GM12878 (cell line): ENCODE measurements around the gene KHDRBS1. TPM values are rescaled to one million over a fixed set of nuclear protein-coding genes. Genes with fewer than 3 reads are reported as not detected.

ENCODE experiments used
- ATAC-seq: fragments of 200-7000 bp; cut with Tn5 transposase; 3 replicates; pipeline ENCODE4 v1.9.1; 2020; ENCODE audit warnings: mild to moderate bottlenecking, moderate library complexity
- BruUV-seq: library from RNA; stranded (reverse); fragments of 400-500 nt; replicated peaks from 2 replicates; lab custom pipeline; 2021; lab: Mats Ljungman, UMichigan
- CTCF ChIA-PET: fragments of 300-600 bp; sonication (Branson Sonifier 250); formaldehyde crosslinking; extraction: SDS; loops from one replicate; lab custom pipeline; 2021; ENCODE audit warnings: inconsistent platforms; lab: Yijun Ruan, JAX
- POLR2A ChIA-PET: fragments of 350-600 bp; formaldehyde crosslinking; extraction: SDS; loops from one replicate; lab custom pipeline; 2021; ENCODE audit warnings: inconsistent platforms; lab: Charles Lee
- RAD21 ChIA-PET: fragments of 300-600 bp; sonication (Branson Sonifier 250); formaldehyde crosslinking; loops from one replicate; lab custom pipeline; 2023; ENCODE audit warnings: antibody characterized with exemption; ENCODE audit not compliant: unreplicated experiment; lab: Charles Lee
- SMC1A ChIA-PET: fragments of 300-600 bp; sonication (Branson Sonifier 250); formaldehyde crosslinking; loops from one replicate; lab custom pipeline; 2023; ENCODE audit not compliant: unreplicated experiment, uncharacterized antibody; lab: Charles Lee
- DNase-seq: peaks from one replicate; pipeline ENCODE4 v3.0.0-alpha.2; 2011; ENCODE audit warnings: low read depth, low spot score
- FAIRE-seq: peaks from 3 replicates; lab custom pipeline; 2011; peaks lifted over from hg19 to GRCh38; lab: Jason Lieb, UNC
- H2AFZ ChIP-seq: 2 replicates; pipeline ENCODE4 v1.6.0; 2011; ENCODE audit warnings: low read depth, low read length, control low read depth; ENCODE audit not compliant: control insufficient read depth
- H3K27ac ChIP-seq: 2 replicates; pipeline ENCODE4 v1.5.1; 2011; ENCODE audit warnings: control low read depth; ENCODE audit not compliant: control insufficient read depth, insufficient read depth
- H3K27me3 ChIP-seq, 2 experiments: replicated peaks in 1 of 2; 2 replicates each; pipeline versions ENCODE4 v1.6.0 to v1.6.1; 2011; ENCODE audit warnings: low read length in 1 of 2; ENCODE audit not compliant: control insufficient read depth in 2 of 2, insufficient read depth in 2 of 2
- H3K36me3 ChIP-seq, 2 experiments: 2 replicates each; pipeline ENCODE4 v1.5.1; 2011; ENCODE audit warnings: low read length in 1 of 2; ENCODE audit not compliant: control insufficient read depth in 2 of 2, insufficient read depth in 2 of 2
- H3K4me1 ChIP-seq: 2 replicates; pipeline ENCODE4 v1.6.1; 2011; ENCODE audit warnings: mild to moderate bottlenecking, low read length, moderate library complexity, mixed read lengths; ENCODE audit not compliant: control insufficient read depth, insufficient read depth
- H3K4me2 ChIP-seq: 2 replicates; pipeline ENCODE4 v1.6.0; 2011; ENCODE audit warnings: control low read depth; ENCODE audit not compliant: control insufficient read depth, insufficient read depth
- H3K4me3 ChIP-seq: fragments of 200-600 bp; sonication (generic); 2 replicates; pipeline ENCODE4 v1.5.1; 2016
- H3K79me2 ChIP-seq: 2 replicates; pipeline ENCODE4 v1.6.0; 2011; ENCODE audit warnings: low read length; ENCODE audit not compliant: control insufficient read depth, insufficient read depth
- H3K9ac ChIP-seq: 2 replicates; pipeline ENCODE4 v1.8.0; 2011; ENCODE audit warnings: low read length, control low read depth, mixed read lengths; ENCODE audit not compliant: control insufficient read depth, insufficient read depth
- H3K9me3 ChIP-seq: replicated peaks from 3 replicates; pipeline ENCODE4 v1.5.1; 2011; ENCODE audit warnings: mild to moderate bottlenecking, low read length; ENCODE audit not compliant: control insufficient read depth, insufficient read depth
- H4K20me1 ChIP-seq: 2 replicates; pipeline ENCODE4 v1.6.0; 2011; ENCODE audit not compliant: control insufficient read depth, insufficient read depth
- KLF5 ChIP-seq: fragments of 450-650 bp; IDR thresholded peaks from 2 replicates; pipeline ENCODE4 v1.6.1; 2014; ENCODE audit warnings: mild to moderate bottlenecking; ENCODE audit not compliant: partially characterized antibody
- SMC3 ChIP-seq: IDR thresholded peaks from 2 replicates; pipeline ENCODE4 v1.6.1; 2011; ENCODE audit warnings: low read length, improper control_type of control experiment, borderline replicate concordance
- SP1 ChIP-seq: IDR thresholded peaks from one replicate; pipeline ENCODE4 v1.6.1; 2011; ENCODE audit warnings: low read depth, low read length
- SREBF2 ChIP-seq: IDR thresholded peaks from 2 replicates; pipeline ENCODE4 v1.6.1; 2012; ENCODE audit warnings: mild to moderate bottlenecking, low read length
- SUPT20H ChIP-seq: IDR thresholded peaks from 2 replicates; pipeline ENCODE4 v1.6.1; 2011; ENCODE audit warnings: low read depth, mild to moderate bottlenecking, low read length, moderate library complexity, borderline replicate concordance; ENCODE audit not compliant: control insufficient read depth
- WGBS: methylation state at CpG from one replicate; pipeline ENCODE4 v1.1.6; 2016; ENCODE audit warnings: low lambda C conversion rate; ENCODE audit not compliant: insufficient replicate concordance, insufficient coverage; ENCODE audit errors: missing lambda C conversion rate; 5-methylcytosine and 5-hydroxymethylcytosine counted together
- in situ Hi-C: fragments of 300-500 bp; cut with MboI; formaldehyde crosslinking; loops from 9 replicates; pipeline ENCODE4 v1.14.3; 2018; ENCODE audit warnings: mixed read lengths
- intact Hi-C: fragments of 100-400 bp; cut with micrococcal nuclease; formaldehyde crosslinking; loops from one replicate; pipeline ENCODE4 v1.14.2; 2022; ENCODE audit not compliant: unreplicated experiment
- polyA plus RNA-seq, 11 experiments: library from polyadenylated mRNA; depleted of rRNA in 4 of 11; unstranded in 6 of 11; stranded (reverse) in 5 of 11; fragments of >200 nt; fragmentation: Nextera tagmentation in 4 of 11; fragmentation: Illumina TruSeq in 1 of 11; extraction: Ambion mirVana in 4 of 11; extraction: Trizol in 1 of 11; gene quantifications; 1 replicate in 1 of 11; 2 replicates in 10 of 11; pipeline versions ENCODE4 v1.2.1 to v1.2.3, GENCODE V29; 2011 to 2016; ENCODE audit warnings: inconsistent platforms in 2 of 11, missing spikeins in 2 of 11, low read depth in 1 of 11
- total RNA-seq, 4 experiments: library from RNA; depleted of rRNA in 3 of 4; stranded (reverse); fragments of >200 nt in 3 of 4; fragmentation: Illumina TruSeq in 1 of 4; extraction: Trizol in 1 of 4; gene quantifications; 2 replicates each; pipeline versions ENCODE4 v1.2.1 to v1.2.3, GENCODE V29; 2013 to 2021
- TF ChIP-seq, protein P1 (sequence below): fragments of 450-650 bp; formaldehyde crosslinking; IDR thresholded peaks from 2 replicates; pipeline ENCODE4 v1.4.0; 2022; ENCODE audit warnings: mild to moderate bottlenecking, moderate library complexity
- TF ChIP-seq, protein P2 (sequence below): IDR thresholded peaks from 2 replicates; pipeline ENCODE4 v1.6.1; 2012; ENCODE audit warnings: low read length, inconsistent platforms
- TF ChIP-seq, protein P3 (sequence below): fragments of 450-650 bp; IDR thresholded peaks from 2 replicates; pipeline ENCODE4 v1.6.1; 2017; ENCODE audit warnings: mild to moderate bottlenecking, moderate library complexity

The KHDRBS1 gene
- total and polyA plus RNA-seq, 10 of the 15 experiments (the other 5 are each of a cell fraction or from before 2014, with no cell fraction given): 42.5 to 204 (median 96.0) TPM

DNA sequence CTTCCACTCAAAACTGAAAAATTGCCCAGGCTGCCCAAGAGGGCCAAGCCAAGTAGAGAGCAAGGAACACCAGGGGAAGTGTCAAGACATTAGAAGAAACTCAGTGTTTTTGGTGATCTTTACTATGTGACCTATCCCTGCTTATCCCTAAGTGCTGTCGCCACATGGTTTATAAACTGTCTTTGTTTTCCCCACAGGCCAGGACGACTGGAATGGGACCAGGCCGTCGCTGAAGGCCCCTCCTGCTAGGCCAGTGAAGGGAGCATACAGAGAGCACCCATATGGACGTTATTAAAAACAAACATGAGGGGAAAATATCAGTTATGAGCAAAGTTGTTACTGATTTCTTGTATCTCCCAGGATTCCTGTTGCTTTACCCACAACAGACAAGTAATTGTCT is 28.7 kb downstream of the KHDRBS1 start (continued):
- TF ChIP-seq, protein P1, sequence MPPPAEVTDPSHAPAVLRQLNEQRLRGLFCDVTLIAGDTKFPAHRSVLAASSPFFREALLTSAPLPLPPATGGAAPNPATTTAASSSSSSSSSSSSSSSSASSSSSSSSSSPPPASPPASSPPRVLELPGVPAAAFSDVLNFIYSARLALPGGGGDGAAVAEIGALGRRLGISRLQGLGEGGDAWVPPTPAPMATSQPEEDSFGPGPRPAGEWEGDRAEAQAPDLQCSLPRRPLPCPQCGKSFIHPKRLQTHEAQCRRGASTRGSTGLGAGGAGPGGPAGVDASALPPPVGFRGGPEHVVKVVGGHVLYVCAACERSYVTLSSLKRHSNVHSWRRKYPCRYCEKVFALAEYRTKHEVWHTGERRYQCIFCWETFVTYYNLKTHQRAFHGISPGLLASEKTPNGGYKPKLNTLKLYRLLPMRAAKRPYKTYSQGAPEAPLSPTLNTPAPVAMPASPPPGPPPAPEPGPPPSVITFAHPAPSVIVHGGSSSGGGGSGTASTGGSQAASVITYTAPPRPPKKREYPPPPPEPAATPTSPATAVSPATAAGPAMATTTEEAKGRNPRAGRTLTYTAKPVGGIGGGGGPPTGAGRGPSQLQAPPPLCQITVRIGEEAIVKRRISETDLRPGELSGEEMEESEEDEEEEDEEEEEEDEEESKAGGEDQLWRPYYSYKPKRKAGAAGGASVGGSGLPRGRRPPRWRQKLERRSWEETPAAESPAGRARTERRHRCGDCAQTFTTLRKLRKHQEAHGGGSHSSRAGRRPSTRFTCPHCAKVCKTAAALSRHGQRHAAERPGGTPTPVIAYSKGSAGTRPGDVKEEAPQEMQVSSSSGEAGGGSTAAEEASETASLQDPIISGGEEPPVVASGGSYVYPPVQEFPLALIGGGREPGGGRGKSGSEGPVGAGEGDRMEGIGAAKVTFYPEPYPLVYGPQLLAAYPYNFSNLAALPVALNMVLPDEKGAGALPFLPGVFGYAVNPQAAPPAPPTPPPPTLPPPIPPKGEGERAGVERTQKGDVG: no peak
- TF ChIP-seq SREBF2: no peak

DNA sequence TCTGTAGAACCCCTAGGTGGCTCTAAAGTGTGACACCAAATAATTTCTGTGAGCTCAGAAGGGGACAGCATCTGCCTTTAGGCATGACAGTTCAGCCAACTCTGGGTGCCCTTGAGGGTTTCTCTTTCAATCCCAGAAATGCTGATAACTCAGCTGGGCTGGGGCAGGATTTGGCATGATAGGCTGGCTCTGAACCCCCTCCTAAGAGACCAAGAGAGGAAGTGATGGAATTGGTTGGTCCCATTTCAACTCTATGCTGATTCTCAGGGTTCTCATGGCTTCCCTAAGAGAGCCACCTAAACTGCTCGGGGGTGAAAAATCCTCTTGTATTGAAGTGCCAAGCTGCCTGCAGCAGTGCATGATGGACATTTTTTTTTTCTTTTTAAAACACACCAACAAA is 30.6 kb downstream of the KHDRBS1 start:
- Histone ChIP-seq H3K4me1 (no peaks in the 10 kb centered on the region), H3K4me3 (no peak overlapping the region), H3K27ac (no peak overlapping the region), H3K27me3 (no peaks in the 10 kb centered on the region), H3K9ac (no peak overlapping the region), H4K20me1 (no peaks in the 10 kb centered on the region), H3K9me3 (no peaks in the 10 kb centered on the region), H3K36me3 (peaks cover 29 to 37% of the 10 kb centered on the region in 2 experiments), H2AFZ (no peak overlapping the region), H3K4me2 (no peak overlapping the region), H3K79me2 (no peaks in the 10 kb centered on the region; the same call in 1 of the 2 replicates)
- POLR2A ChIA-PET: interaction anchor here (0.8 to 2.0 kb wide), 6 partner anchors 8 to 74 kb away, joined by 3 to 6 read pairs (median 4); partner anchors contain the start of gene TMEM39B
- in situ Hi-C loops: no loop called here
- SMC1A ChIA-PET: interaction anchor here (0.7 to 1.6 kb wide), 8 partner anchors 8 to 64 kb away, joined by 3 to 7 read pairs (median 4); no protein-coding TSS in a partner anchor
- DNase-seq: no peak
- RAD21 ChIA-PET: interaction anchor here (0.6 to 1.5 kb wide), 2 partner anchors 17 to 22 kb away, joined by 3 to 4 read pairs; no protein-coding TSS in a partner anchor
- no peak for FAIRE-seq
- CTCF ChIA-PET: interaction anchor here (0.6 to 2.1 kb wide), 7 partner anchors 9 to 475 kb away, joined by 3 to 12 read pairs (median 5); no protein-coding TSS in a partner anchor
- no TSS peak for BruUV-seq
- WGBS: 87% methylated on average over 1 of the region's 1 CpG
- ATAC-seq: no peak
- intact Hi-C loops: no loop called here
- no peak for TF ChIP-seq KLF5
- TF ChIP-seq, protein P2, sequence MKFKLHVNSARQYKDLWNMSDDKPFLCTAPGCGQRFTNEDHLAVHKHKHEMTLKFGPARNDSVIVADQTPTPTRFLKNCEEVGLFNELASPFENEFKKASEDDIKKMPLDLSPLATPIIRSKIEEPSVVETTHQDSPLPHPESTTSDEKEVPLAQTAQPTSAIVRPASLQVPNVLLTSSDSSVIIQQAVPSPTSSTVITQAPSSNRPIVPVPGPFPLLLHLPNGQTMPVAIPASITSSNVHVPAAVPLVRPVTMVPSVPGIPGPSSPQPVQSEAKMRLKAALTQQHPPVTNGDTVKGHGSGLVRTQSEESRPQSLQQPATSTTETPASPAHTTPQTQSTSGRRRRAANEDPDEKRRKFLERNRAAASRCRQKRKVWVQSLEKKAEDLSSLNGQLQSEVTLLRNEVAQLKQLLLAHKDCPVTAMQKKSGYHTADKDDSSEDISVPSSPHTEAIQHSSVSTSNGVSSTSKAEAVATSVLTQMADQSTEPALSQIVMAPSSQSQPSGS: no peak
- TF ChIP-seq, protein P3, sequence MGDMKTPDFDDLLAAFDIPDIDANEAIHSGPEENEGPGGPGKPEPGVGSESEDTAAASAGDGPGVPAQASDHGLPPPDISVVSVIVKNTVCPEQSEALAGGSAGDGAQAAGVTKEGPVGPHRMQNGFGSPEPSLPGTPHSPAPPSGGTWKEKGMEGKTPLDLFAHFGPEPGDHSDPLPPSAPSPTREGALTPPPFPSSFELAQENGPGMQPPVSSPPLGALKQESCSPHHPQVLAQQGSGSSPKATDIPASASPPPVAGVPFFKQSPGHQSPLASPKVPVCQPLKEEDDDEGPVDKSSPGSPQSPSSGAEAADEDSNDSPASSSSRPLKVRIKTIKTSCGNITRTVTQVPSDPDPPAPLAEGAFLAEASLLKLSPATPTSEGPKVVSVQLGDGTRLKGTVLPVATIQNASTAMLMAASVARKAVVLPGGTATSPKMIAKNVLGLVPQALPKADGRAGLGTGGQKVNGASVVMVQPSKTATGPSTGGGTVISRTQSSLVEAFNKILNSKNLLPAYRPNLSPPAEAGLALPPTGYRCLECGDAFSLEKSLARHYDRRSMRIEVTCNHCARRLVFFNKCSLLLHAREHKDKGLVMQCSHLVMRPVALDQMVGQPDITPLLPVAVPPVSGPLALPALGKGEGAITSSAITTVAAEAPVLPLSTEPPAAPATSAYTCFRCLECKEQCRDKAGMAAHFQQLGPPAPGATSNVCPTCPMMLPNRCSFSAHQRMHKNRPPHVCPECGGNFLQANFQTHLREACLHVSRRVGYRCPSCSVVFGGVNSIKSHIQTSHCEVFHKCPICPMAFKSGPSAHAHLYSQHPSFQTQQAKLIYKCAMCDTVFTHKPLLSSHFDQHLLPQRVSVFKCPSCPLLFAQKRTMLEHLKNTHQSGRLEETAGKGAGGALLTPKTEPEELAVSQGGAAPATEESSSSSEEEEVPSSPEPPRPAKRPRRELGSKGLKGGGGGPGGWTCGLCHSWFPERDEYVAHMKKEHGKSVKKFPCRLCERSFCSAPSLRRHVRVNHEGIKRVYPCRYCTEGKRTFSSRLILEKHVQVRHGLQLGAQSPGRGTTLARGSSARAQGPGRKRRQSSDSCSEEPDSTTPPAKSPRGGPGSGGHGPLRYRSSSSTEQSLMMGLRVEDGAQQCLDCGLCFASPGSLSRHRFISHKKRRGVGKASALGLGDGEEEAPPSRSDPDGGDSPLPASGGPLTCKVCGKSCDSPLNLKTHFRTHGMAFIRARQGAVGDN: no peak
- no peak for TF ChIP-seq SP1
- TF ChIP-seq SMC3: no peak
- no peak for TF ChIP-seq SUPT20H
